Transverse colon (tissue), 4 donors: ENCODE measurements around the gene TEX12. TPM values are rescaled to one million over a fixed set of nuclear protein-coding genes. Genes with fewer than 3 reads are reported as not detected.

Experiments used
- DNase-seq: peaks from one replicate; pipeline ENCODE4 v3.0.0-alpha.2; 2019
- H3K27ac ChIP-seq, 4 donors: fragments of 200-600 bp; sonication (generic); 2 replicates each; pipeline ENCODE4 v1.5.1; 2016 to 2018; ENCODE audit warnings: inconsistent platforms in 4 of 4
- H3K27me3 ChIP-seq: fragments of 200-600 bp; sonication (generic); 2 replicates; pipeline ENCODE4 v1.5.1; 2017; ENCODE audit warnings: inconsistent platforms
- H3K36me3 ChIP-seq, 4 donors: fragments of 200-600 bp; sonication (generic); 2 replicates each; pipeline ENCODE4 v1.5.1; 2017 to 2019; ENCODE audit warnings: inconsistent platforms in 4 of 4
- H3K4me1 ChIP-seq, 4 donors: fragments of 200-600 bp; sonication (generic); 2 replicates each; pipeline ENCODE4 v1.5.1; 2017 to 2020; ENCODE audit warnings: inconsistent platforms in 4 of 4
- H3K4me3 ChIP-seq, 4 donors: fragments of 200-600 bp; sonication (generic); 1 replicate in 1 of 4; 2 replicates in 3 of 4; pipeline versions ENCODE4 v1.5.1 to v1.6.1; 2017 to 2019; ENCODE audit warnings: inconsistent platforms in 4 of 4
- H3K9me3 ChIP-seq, 2 donors: fragments of 200-600 bp; sonication (generic); 2 replicates each; pipeline ENCODE4 v1.5.1; 2017 to 2019; ENCODE audit warnings: inconsistent platforms in 2 of 2
- EP300 ChIP-seq: sonication (generic); formaldehyde crosslinking; IDR thresholded peaks from one replicate; pipeline ENCODE4 v1.6.1; 2017; ENCODE audit warnings: antibody characterized with exemption, low read depth
- POLR2A ChIP-seq: fragments of 450-650 bp; IDR thresholded peaks from one replicate; pipeline ENCODE4 v1.6.1; 2016; ENCODE audit warnings: antibody characterized with exemption, mild to moderate bottlenecking, moderate library complexity
- POLR2AphosphoS5 ChIP-seq, 3 donors: sonication (generic); formaldehyde crosslinking; IDR thresholded peaks; one replicate each; pipeline ENCODE4 v1.6.1; 2016; ENCODE audit warnings: antibody characterized with exemption in 3 of 3
- WGBS, 2 donors: methylation state at CpG; one replicate each; pipeline ENCODE4 v1.1.5; 2018; ENCODE audit warnings: low coverage in 1 of 2; 5-methylcytosine and 5-hydroxymethylcytosine counted together
- in situ Hi-C, 4 donors: fragments of 200-750 bp; cut with MboI; loops; one replicate each; pipeline versions ENCODE4 v1.15.0 to v1.15.1; 2017; ENCODE audit warnings: low sequenced_read_pairs in 3 of 4, low pct_ligation_motif_present in 1 of 4, low pct_unique_long_range_greater_than_20kb in 1 of 4
- intact Hi-C: fragments of 100-400 bp; cut with DNase I; formaldehyde crosslinking; loops from one replicate; pipeline ENCODE4 v1.15.1; 2023; ENCODE audit warnings: low total_unique reads
- total RNA-seq, 4 donors: library from RNA; depleted of rRNA; stranded (reverse); fragments of >200 nt; gene quantifications; one replicate each; pipeline ENCODE4 v1.1.0, GENCODE V29; 2016
- TF ChIP-seq, protein P1 (sequence below), 5 experiments: fragments of 200-600 bp in 3 of 5; fragments of 450-650 bp in 2 of 5; sonication (generic) in 3 of 5; IDR thresholded peaks; 1 replicate in 2 of 5; 2 replicates in 3 of 5; pipeline ENCODE4 v1.5.1; 2016 to 2017; ENCODE audit warnings: antibody characterized with exemption in 5 of 5, inconsistent platforms in 3 of 5, mild to moderate bottlenecking in 2 of 5, moderate library complexity in 1 of 5

TEX12 gene, protein sequence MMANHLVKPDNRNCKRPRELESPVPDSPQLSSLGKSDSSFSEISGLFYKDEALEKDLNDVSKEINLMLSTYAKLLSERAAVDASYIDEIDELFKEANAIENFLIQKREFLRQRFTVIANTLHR
- total RNA-seq, result 1 to 10 TPM in 1 of 4 donors, under 1 TPM in 1, not detected in 2; 0.96 to 1.3 TPM

- no peak within 1 kb of the TSS for H3K4me3 ChIP-seq
- WGBS, 2 donors, result 89% methylated on average over 25 of the region's 25 CpGs; no CpG with 5 or more reads in 1 of the 2 donors
- H3K27me3 ChIP-seq, result no peaks in the 10 kb centered on the region
- in situ Hi-C loops, result no loop called here
- peak within 1 kb of the TSS; percentile 57 to 77 (median 67) for H3K27ac ChIP-seq
- no peaks in the 10 kb centered on the region for H3K9me3 ChIP-seq
- peaks cover 0 to 29% (median 19%) of the 10 kb centered on the region in 4 donors for H3K4me1 ChIP-seq
- H3K36me3 ChIP-seq, result no peaks in the 10 kb centered on the region
- TF ChIP-seq, protein P1, sequence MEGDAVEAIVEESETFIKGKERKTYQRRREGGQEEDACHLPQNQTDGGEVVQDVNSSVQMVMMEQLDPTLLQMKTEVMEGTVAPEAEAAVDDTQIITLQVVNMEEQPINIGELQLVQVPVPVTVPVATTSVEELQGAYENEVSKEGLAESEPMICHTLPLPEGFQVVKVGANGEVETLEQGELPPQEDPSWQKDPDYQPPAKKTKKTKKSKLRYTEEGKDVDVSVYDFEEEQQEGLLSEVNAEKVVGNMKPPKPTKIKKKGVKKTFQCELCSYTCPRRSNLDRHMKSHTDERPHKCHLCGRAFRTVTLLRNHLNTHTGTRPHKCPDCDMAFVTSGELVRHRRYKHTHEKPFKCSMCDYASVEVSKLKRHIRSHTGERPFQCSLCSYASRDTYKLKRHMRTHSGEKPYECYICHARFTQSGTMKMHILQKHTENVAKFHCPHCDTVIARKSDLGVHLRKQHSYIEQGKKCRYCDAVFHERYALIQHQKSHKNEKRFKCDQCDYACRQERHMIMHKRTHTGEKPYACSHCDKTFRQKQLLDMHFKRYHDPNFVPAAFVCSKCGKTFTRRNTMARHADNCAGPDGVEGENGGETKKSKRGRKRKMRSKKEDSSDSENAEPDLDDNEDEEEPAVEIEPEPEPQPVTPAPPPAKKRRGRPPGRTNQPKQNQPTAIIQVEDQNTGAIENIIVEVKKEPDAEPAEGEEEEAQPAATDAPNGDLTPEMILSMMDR (IDR thresholded peaks at IDR 0.05), result no peak
- TF ChIP-seq POLR2AphosphoS5 (IDR thresholded peaks at IDR 0.05) (no peak), POLR2A (no peak), EP300 (no peak)
- intact Hi-C loops, result no loop called here
- DNase-seq, result no peak
Observed at GRCh38 chr11:112167145-112167544, at the start of gene TEX12. Gene TEX12, plus strand, starts transcription at chr11:112167372. Its CDS starts 1,897 bp downstream, at chr11:112169269.

DNA sequence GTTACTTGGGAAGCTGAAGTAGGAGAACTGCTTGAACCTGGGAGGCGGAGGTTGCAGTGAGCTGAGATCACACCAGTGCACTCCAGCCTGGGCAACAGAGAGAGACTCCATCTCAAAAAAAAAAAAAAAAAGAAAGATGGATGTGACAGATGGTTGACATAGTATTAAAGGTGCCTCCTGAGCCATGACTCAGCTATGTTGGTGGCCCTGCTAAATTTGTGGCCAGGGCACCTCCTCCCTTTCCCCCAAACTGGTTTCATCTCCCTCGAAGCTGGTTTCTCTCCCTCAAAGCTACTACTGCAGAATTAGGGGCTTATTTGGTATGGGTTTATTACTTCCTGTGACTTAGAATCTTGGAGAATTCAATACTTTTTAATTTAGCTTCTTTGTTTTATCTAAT lies 49.0 kb upstream of the TEX12 start:
- in situ Hi-C loops (loop anchor here in 2 of 4 donors (10.0 to 25.0 kb wide), 2 partner anchors 57 to 169 kb away; partner anchors contain the start of gene BCO2 (in 2 of the 2)), intact Hi-C loops (no loop called here)
- DNase-seq, result no peak
- peaks cover 0 to 4% (median 0%) of the 10 kb centered on the region in 4 donors for H3K36me3 ChIP-seq
- H3K9me3 ChIP-seq, result no peaks in the 10 kb centered on the region
- H3K4me3 ChIP-seq, result no peak overlapping the region
- 79 to 82% methylated on average over 2 of the region's 2 CpGs for WGBS, 2 donors
- no peaks in the 10 kb centered on the region for H3K27me3 ChIP-seq
- no peak for TF ChIP-seq EP300
- TF ChIP-seq POLR2AphosphoS5 (IDR thresholded peaks at IDR 0.05), result no peak
- TF ChIP-seq, protein P1 (IDR thresholded peaks at IDR 0.05), result no peak
- no peak for TF ChIP-seq POLR2A
- H3K27ac ChIP-seq, result no peak overlapping the region
- H3K4me1 ChIP-seq, result peaks cover 0 to 7% (median 0%) of the 10 kb centered on the region in 4 donors

- no peak overlapping the region for H3K4me3 ChIP-seq
- intact Hi-C loops (no loop called here), in situ Hi-C loops (loop anchor here in 1 of 4 donors (25.0 kb wide), 1 partner anchor 165 kb away; no protein-coding TSS in a partner anchor)
- 95 to 100% methylated on average over 2 to 5 of the region's 5 CpGs for WGBS, 2 donors
- H3K27me3 ChIP-seq, result no peaks in the 10 kb centered on the region
- H3K9me3 ChIP-seq, result no peaks in the 10 kb centered on the region
- H3K4me1 ChIP-seq, result no peaks in the 10 kb centered on the region
- no peak for DNase-seq
- H3K27ac ChIP-seq, result no peak overlapping the region
- no peak for TF ChIP-seq EP300
- TF ChIP-seq, protein P1 (IDR thresholded peaks at IDR 0.05), result no peak
- no peak for TF ChIP-seq POLR2A
- H3K36me3 ChIP-seq, result peaks cover 0 to 4% (median 0%) of the 10 kb centered on the region in 4 donors
Observed at GRCh38 chr11:112121981-112122615, 45.1 kb upstream of the TEX12 start.

GRCh38 chr11:112123129-112123528 lies 44.0 kb upstream of the TEX12 start:
- WGBS, 2 donors, result 70 to 88% methylated on average over 3 to 4 of the region's 4 CpGs
- H3K9me3 ChIP-seq, result no peaks in the 10 kb centered on the region
- in situ Hi-C loops, result loop anchor here in 1 of 4 donors (25.0 kb wide), 1 partner anchor 164 kb away; no protein-coding TSS in a partner anchor
- peaks cover 0 to 4% (median 0%) of the 10 kb centered on the region in 4 donors for H3K36me3 ChIP-seq
- H3K27ac ChIP-seq, result no peak overlapping the region
- no peaks in the 10 kb centered on the region for H3K27me3 ChIP-seq
- no peak for DNase-seq
- peaks cover 0 to 4% (median under 1%) of the 10 kb centered on the region in 4 donors for H3K4me1 ChIP-seq
- intact Hi-C loops, result no loop called here
- H3K4me3 ChIP-seq, result no peak overlapping the region
- TF ChIP-seq EP300, result no peak
- no peak for TF ChIP-seq POLR2AphosphoS5 (IDR thresholded peaks at IDR 0.05)
- TF ChIP-seq, protein P1 (IDR thresholded peaks at IDR 0.05), result no peak
- no peak for TF ChIP-seq POLR2A
